HG03439 (cell line): ENCODE results near the gene PDZD2.
"Not testable (repeated sequence)": the region's sequence is repeated elsewhere in the genome, so short reads cannot be mapped to it uniquely, and the experiment has no call there.

Source experiments
- ATAC-seq: cut with Tn5 transposase; IDR thresholded peaks from one replicate; pipeline ENCODE4 v1.9.1; 2021; ENCODE audit warnings: mild to moderate bottlenecking, moderate library complexity; ENCODE audit not compliant: unreplicated experiment

Gene PDZD2

GRCh38 chr5:32118922-32119321, 480.0 kb downstream of the PDZD2 start:
- ATAC-seq, result not testable (repeated sequence)

GRCh38 chr5:32123058-32123805, 484.3 kb downstream of the PDZD2 start:
- ATAC-seq, result no peak

- ATAC-seq, result no peak
Observed at GRCh38 chr5:32123889-32124676, 485.2 kb downstream of the PDZD2 start.

GRCh38 chr5:32126691-32127090, 487.8 kb downstream of the PDZD2 start:
- ATAC-seq, result no peak

- no peak for ATAC-seq
Observed at GRCh38 chr5:32127711-32128110, 488.8 kb downstream of the PDZD2 start.

- no peak for ATAC-seq
Observed at GRCh38 chr5:32129074-32129598, 490.2 kb downstream of the PDZD2 start.

GRCh38 chr5:32130865-32131264, 491.9 kb downstream of the PDZD2 start:
- ATAC-seq, result no peak

- ATAC-seq, result no peak
Observed at GRCh38 chr5:32131604-32132003, 492.7 kb downstream of the PDZD2 start.

- no peak for ATAC-seq
Observed at GRCh38 chr5:32132757-32133156, 493.8 kb downstream of the PDZD2 start.

- no peak for ATAC-seq
Observed at GRCh38 chr5:32135086-32135485, 496.2 kb downstream of the PDZD2 start.

- no peak for ATAC-seq
Observed at GRCh38 chr5:32136342-32136741, 497.4 kb downstream of the PDZD2 start.

- ATAC-seq, result no peak
Observed at GRCh38 chr5:32138839-32139493, 500.0 kb downstream of the PDZD2 start.

- ATAC-seq, result no peak
Observed at GRCh38 chr5:32143617-32144377, 504.9 kb downstream of the PDZD2 start.

GRCh38 chr5:32144378-32145207, 505.7 kb downstream of the PDZD2 start:
- no peak for ATAC-seq

- no peak for ATAC-seq
Observed at GRCh38 chr5:32145378-32145777, 506.4 kb downstream of the PDZD2 start.

GRCh38 chr5:32147236-32147635, 508.3 kb downstream of the PDZD2 start:
- ATAC-seq, result no peak

GRCh38 chr5:32147959-32148358, 509.0 kb downstream of the PDZD2 start:
- ATAC-seq, result no peak

GRCh38 chr5:32150366-32150765, 511.4 kb downstream of the PDZD2 start:
- no peak for ATAC-seq

GRCh38 chr5:32151198-32151597, 512.3 kb downstream of the PDZD2 start:
- no peak for ATAC-seq

GRCh38 chr5:32153723-32154122, 514.8 kb downstream of the PDZD2 start:
- no peak for ATAC-seq
